ENCODE measurements around the gene NPW.
"Not testable (repeated sequence)": the region's sequence is repeated elsewhere in the genome, so short reads cannot be mapped to it uniquely, and the experiment has no call there.

Gene NPW

DNA sequence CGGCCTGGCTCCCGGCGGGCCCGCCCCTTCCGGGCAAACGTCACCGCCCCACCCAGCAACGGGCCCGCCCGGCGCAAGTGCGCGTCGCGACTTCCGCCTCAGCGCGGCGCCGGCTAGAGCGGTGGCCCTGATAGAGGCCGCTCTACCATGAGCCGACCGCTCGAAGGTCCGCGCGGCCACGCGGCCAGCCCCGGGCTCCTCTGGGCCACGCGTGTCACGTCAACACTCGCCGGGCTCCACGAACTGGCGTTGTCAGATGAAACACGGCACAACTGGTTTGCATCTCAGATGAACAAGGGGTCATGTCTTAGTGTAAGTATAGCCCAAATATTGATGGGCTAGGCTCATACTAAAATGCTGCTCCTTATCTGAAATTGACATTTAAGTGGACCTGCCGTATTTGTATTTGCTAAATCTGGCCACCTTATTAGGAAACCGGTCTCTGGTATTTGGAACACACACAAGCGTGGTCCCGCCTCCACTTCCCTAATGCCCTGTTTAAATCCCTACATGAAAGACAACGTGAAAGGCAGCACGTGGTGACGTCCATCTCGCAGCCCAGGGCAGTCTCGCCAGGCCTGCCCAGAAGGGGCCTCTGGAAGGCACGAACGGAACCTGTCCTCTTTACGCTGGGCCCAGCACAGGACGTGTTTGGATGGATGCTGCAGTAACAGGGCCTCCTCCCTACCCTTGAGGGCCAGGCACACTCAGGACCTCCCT lies 9.6 kb upstream of the NPW start, which contains the start of gene ZNF598:
Gene ZNF598 (minus strand): TSS at position 31 of the 720 bp plus-strand sequence.
- no peak for TF ChIP-seq ZNF274 (IDR thresholded peaks at IDR 0.05; ENCODE audit: low read depth, low read length)
- peak within 1 kb of the TSS; percentile 93 for H3K4me3 ChIP-seq (ENCODE audit: low read length)

DNA sequence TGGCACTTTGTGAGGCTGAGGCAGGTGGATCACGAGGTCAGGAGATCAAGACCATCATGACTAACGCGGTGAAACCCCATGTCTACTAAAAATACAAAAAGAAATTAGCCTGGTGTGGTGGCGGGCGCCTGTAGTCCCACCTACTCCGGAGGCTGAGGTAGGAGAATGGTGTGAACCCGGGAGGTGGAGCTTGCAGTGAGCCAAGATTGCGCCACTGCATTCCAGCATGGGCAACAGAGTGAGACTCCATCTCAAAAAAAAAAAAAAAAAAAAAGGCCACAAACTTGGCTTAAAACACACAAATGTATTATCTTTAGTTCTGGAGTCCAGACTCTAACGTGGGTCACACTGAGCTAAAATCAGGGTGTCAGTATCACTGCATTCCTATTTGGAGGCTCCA lies 7.9 kb upstream of the NPW start:
- not testable (repeated sequence) for H3K4me3 ChIP-seq (ENCODE audit: low read length)

DNA sequence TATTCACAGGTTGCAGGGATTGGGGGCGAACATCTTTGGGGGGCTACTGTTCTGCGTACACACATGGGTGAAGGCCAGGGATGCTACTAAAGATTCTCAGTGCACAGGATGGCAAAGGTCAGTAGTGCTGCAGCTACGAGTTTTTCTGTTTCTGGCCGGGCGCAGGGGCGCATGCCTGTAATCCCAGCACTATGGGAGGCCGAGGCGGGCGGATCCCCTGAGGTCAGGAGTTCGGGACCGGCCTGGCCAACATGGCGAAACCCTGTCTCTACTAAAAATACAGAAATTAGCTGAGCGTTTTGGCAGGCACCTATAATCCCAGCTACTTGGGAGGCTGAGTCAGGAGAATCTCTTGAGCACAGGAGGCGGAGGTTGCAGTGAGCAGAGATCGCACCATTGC lies 6.1 kb upstream of the NPW start:
- TF ChIP-seq ZNF274 (IDR thresholded peaks at IDR 0.05; ENCODE audit: low read depth, low read length): no peak
- no peak overlapping the region for H3K4me3 ChIP-seq (ENCODE audit: low read length)

DNA sequence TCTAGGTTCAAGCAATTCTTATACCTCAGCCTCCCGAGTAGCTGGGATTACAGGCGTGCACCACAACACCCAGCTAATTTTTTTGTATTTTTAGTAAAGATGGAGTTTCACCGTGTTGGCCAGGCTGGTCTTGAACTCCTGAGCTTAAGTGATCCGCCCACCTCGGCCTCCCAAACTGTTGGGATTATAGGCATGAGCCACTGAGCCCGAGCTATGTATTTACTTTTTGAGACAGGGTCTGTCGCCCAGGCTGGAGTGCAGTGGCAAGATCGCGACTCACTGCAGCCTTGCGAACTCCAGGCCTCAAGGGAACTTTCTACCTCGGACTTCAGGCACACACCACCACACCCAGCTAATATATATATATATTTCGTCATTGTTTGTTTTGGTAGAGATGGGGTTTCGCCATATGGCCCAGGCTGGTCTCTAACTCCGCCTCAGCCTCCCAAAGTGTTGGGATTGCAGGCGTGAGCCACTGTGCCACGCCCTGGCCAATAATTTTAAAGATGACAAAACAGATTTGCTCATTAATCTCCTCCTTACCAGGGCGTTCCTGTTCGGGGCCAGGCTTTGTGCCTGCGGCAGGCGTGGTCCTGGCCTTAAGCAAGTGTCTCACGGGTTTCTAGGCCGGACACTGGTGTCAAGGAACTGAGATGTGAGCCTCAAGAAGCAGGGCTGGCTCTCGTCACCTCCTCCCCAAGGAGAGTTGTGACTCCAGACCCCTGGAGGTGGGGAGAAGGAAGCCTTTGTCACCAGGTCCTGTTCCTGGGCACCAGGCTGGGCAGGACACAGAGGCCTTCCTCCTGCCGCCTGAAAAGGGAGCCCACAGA lies 4.3 kb upstream of the NPW start:
- TF ChIP-seq ZNF274 (IDR thresholded peaks at IDR 0.05; ENCODE audit: low read depth, low read length): no peak
- no peak overlapping the region for H3K4me3 ChIP-seq (ENCODE audit: low read length)

DNA sequence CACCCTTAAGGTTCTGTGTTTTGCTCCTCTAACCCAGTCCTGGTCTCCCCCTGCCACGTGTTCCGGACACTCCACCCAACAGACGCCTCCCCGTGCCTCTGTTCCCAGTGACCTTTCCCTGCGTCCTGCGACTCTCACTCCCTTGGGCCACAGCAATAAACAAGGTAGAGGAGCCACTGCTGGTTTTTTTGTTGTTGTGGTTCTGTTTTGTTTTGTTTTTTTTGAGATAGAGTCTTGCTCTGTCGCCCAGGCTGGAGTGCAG lies 3.7 kb upstream of the NPW start:
- H3K4me3 ChIP-seq (ENCODE audit: low read length): no peak overlapping the region
- no peak for TF ChIP-seq ZNF274 (IDR thresholded peaks at IDR 0.05; ENCODE audit: low read depth, low read length)

DNA sequence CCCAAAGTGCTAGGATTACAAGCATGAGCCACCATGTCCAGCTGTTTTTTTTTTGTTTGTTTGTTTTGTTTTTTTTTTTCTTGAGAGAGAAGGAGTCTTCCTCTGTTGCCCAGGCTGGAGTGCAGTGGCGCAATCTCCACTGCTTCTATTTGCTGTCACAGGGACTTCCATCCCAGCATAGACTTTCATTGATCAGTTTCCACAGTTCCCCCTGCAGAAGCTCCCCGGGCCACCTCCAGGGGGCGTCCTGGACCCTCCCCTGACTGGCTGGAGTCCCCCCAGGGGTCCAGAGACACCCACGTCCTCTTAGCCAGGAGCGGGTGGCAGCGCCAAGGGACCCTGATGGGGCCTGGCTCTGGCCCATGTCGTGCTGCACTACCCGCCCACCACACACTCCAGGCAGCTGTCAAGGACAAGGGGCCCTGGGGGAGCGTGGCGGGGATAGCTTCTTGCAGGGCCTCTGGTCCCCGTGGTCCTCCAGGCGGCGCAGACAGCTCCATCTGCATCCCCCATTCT lies 3.1 kb upstream of the NPW start:
- H3K4me3 ChIP-seq (ENCODE audit: low read length): no peak overlapping the region
- TF ChIP-seq ZNF274 (IDR thresholded peaks at IDR 0.05; ENCODE audit: low read depth, low read length): no peak

DNA sequence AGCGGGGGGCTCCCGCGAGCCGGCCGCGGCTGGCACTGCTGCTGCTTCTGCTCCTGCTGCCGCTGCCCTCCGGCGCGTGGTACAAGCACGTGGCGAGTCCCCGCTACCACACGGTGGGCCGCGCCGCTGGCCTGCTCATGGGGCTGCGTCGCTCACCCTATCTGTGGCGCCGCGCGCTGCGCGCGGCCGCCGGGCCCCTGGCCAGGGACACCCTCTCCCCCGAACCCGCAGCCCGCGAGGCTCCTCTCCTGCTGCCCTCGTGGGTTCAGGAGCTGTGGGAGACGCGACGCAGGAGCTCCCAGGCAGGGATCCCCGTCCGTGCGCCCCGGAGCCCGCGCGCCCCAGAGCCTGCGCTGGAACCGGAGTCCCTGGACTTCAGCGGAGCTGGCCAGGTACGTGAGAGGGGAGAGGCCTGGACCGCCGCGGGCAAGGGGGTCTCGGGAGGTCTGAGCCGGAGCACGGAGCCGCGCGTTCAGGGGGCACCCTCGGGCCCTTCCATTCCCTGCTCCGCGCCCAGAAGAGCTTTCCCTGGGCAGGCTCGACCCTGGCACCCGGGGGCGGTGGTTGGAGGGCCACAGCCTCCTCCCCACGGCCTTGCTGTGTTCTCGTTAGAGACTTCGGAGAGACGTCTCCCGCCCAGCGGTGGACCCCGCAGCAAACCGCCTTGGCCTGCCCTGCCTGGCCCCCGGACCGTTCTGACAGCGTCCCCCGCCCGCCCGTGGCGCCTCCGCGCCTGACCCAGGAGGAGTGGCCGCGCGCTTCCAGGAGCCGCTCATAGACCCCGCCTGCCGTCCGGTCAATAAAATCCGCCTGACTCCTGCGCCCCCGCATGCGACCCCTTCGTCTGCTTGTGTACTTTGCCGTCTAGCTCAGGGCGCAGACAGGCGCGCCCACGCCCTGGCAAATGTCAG lies 591 bp downstream of the NPW start:
- H3K4me3 ChIP-seq (ENCODE audit: low read length): no peak overlapping the region

DNA sequence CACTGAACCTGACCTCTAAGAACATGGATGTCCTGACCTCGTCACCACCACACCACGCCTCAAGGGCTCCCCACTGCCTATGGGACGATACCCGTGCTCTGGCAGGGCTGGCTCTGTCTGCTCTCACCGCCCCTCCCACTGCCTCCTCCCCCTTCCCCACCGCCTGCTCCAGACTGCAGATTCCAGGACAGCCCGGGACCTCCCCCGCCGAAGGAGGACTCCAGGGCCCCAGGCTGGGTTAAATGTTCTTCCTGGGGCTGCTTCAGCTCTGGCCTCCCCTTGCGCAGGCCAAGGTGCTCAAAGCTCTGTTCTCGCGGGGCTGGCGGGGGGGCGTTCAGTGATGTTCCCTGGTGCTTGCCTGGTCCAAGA lies 3.1 kb downstream of the NPW start:
- no peak overlapping the region; the same call in 1 of the 2 replicates for H3K4me3 ChIP-seq (ENCODE audit: low read length)
- no peak for TF ChIP-seq ZNF274 (IDR thresholded peaks at IDR 0.05; ENCODE audit: low read depth, low read length)

More for the DNA sequence above, 591 bp downstream of the NPW start:
- no peak for TF ChIP-seq ZNF274 (IDR thresholded peaks at IDR 0.05; ENCODE audit: low read depth, low read length)

DNA sequence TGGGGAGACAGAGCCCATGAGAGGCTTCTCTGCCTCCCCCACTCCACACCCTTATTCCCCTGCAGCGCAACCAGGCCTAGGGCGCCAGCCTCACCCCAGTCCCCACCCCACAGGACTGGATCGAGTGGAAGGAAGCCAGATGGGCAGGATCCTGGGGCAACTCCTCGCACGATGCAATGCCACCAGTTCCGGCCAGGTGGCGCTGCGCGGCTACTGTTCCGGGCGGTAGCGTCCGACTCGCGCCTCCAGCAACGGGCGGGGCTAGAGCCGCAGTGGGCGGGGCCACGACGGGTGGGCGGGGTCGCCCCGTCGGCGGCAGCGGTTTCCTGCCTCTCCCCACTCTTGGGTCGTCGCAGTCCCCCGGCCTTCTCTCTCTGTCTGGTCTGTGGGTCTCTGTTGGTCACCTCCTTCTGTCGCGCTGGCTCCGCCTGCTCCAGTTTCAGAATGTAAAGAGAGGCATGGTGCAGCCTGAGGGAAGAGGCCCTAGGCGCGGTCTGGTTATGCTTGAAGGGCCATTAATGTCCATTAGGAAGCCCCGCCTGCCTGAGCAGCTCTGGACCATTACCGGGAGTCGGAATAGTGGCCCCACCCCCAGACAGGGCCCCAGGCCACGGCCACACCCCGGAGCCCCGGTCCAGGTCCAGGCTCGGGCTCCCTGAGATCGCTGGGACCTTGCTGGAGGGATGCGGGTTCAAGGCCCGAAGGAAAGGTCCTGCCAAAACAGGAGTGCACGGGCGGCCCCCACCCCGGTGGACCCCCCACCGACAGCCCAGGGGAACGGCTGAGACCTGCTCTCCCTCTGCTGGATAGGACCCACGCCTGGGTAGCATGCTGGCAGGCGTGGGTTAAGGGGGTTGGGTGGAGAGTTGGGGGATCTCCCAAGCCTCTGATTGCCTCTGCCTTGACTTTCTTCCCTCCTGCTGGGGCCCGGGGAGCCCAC lies 3.8 kb downstream of the NPW start:
- H3K4me3 ChIP-seq (ENCODE audit: low read length): no peak overlapping the region; the same call in 1 of the 2 replicates
- TF ChIP-seq ZNF274 (IDR thresholded peaks at IDR 0.05; ENCODE audit: low read depth, low read length): no peak

DNA sequence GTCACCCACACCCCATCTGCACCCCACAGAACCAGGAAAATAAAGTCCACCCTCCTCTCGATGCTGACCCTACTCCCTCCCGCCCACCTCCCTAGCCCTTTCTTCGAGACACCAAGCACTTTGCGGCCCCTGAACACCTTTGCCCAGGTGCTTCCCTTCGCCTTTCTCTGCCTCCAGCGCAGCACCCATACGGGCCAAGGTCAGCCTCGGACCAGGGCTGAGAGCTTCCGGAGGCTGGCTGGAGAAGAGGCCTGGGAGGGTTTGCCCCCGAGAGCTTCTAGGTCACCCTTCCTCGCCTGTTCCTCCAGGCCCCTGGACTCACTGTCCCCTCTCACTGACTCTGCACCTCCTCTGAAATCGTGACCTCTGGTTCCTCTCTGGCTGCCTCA lies 4.4 kb downstream of the NPW start:
- H3K4me3 ChIP-seq (ENCODE audit: low read length): no peak overlapping the region
- no peak for TF ChIP-seq ZNF274 (IDR thresholded peaks at IDR 0.05; ENCODE audit: low read depth, low read length)

DNA sequence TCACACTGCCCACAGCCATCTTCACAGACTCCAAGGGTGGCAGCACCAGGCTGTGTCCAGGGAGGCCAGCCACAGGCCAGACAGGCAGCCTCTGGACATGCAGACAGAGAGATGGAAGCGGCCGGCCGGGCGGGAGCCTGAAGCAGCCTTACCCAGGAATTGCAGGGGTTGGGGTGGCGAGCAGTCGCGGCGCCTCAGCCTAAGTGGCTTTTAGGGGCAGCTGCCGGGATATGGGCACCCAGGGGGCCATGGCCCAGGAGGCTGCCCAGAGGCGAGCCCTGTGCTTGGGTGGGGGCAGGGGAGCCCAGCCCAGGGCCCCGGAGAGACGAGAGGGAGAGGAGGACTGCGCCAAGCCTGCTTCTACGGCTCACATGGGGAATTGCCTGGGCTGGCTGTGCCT lies 5.7 kb downstream of the NPW start:
- H3K4me3 ChIP-seq (ENCODE audit: low read length): no peak overlapping the region
- no peak for TF ChIP-seq ZNF274 (IDR thresholded peaks at IDR 0.05; ENCODE audit: low read depth, low read length)

DNA sequence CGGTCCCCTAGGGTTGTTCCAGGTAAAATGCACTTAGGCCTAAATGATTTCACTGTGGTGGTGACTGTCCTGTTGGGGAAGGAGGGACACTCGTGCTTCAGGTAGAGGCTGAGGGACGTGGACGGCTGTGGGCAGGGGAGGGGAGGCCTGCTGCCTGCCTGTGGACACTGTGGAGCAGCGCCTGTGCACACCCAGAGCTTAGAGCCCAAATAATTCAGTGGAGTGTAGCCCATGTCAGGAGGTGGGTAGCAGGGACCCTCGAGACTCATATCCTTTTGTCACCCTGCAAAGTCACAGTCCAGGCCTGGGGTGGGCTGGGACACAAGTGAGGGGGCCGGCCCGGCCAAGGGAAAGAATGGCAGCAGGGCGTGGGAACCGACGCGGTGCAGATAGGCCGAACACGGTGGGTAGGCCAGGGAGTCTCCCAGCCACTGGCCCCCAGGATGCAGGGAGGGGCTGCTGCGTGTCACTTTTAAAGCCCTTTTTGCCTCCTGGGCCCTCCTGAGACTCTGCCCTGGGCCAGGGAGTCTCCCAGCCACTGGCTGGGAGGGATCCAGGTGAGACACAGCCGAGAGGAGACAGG lies 6.4 kb downstream of the NPW start:
- H3K4me3 ChIP-seq (ENCODE audit: low read length): no peak overlapping the region
- TF ChIP-seq ZNF274 (IDR thresholded peaks at IDR 0.05; ENCODE audit: low read depth, low read length): no peak

DNA sequence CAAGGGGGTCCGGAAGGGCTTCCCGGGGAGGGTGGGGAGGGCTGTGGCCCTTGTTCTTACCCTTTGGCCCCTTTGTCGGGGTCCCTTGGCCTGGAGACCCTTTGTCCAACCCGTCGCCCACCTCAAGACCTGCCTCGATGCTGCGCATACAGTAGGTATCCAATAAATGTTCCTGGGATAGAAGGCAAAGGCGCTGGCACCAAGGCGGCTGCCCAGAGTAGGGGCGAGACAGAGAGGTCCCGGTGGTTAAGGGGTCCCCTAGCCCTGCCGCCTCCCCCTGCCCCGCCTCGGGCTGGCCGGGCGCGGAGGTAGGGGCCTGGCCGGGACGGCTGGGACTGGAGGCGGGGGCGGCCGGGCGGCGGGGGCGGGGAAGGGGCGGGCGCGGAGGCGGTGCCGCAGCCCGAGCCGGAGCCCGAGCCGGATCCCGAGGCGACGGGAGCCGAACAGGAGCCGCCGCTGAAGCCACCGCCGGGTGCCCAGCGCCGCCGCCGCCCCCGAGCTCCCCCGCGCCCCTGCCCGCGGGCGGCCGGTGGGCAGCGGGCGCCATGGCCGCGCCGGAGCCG lies 7.0 kb downstream of the NPW start, which contains the start of gene NHERF2:
Gene NHERF2 (plus strand): TSS at position 442 of the 563 bp plus-strand sequence. CDS start 104 bp downstream, at position 546.
- H3K4me3 ChIP-seq (ENCODE audit: low read length): no peak within 1 kb of the TSS; the same call in 1 of the 2 replicates

More for the DNA sequence above, 7.0 kb downstream of the NPW start, which contains the start of gene NHERF2:
- no peak for TF ChIP-seq ZNF274 (IDR thresholded peaks at IDR 0.05; ENCODE audit: low read depth, low read length)
